HEK293 (cell line): Measurements from ENCODE around the gene MT1F.

Experiments
- CTCF ChIA-PET: fragments of 350-600 bp; formaldehyde crosslinking; extraction: SDS; loops from one replicate; lab custom pipeline; 2021; ENCODE audit warnings: antibody characterized with exemption; lab: Yijun Ruan, JAX
- POLR2A ChIA-PET: fragments of 300-600 bp; formaldehyde crosslinking; extraction: SDS; loops from one replicate; lab custom pipeline; 2020; ENCODE audit warnings: antibody characterized with exemption, inconsistent platforms; lab: Yijun Ruan, JAX
- H3K27ac ChIP-seq: fragments of 200-500 bp; sonication (Bioruptor generic); 2 replicates; pipeline ENCODE4 v1.5.1; 2014; ENCODE audit warnings: low read depth, low read length, control low read depth, inconsistent platforms; ENCODE audit errors: extremely low read depth
- H3K36me3 ChIP-seq, 2 experiments: fragments of 200-500 bp in 1 of 2; sonication (Bioruptor generic) in 1 of 2; 1 replicate in 1 of 2; 2 replicates in 1 of 2; pipeline ENCODE4 v1.5.1; 2014 to 2017; ENCODE audit warnings: inconsistent platforms in 2 of 2, low read length in 2 of 2; ENCODE audit not compliant: control insufficient read depth in 2 of 2, insufficient read depth in 1 of 2
- H3K4me1 ChIP-seq: fragments of 200-500 bp; sonication (Bioruptor generic); 2 replicates; pipeline ENCODE4 v1.5.1; 2014; ENCODE audit warnings: mild to moderate bottlenecking, low read length, inconsistent platforms; ENCODE audit not compliant: control insufficient read depth, insufficient read depth
- H3K4me3 ChIP-seq: 2 replicates; pipeline ENCODE4 v1.5.1; 2011; ENCODE audit warnings: low read depth, mild to moderate bottlenecking, control low read depth, low read length, moderate library complexity
- H3K9me3 ChIP-seq: fragments of 200-500 bp; sonication (Bioruptor generic); 2 replicates; pipeline ENCODE4 v1.5.1; 2014; ENCODE audit warnings: low read depth, low read length, inconsistent platforms; ENCODE audit not compliant: control insufficient read depth, insufficient read depth
- HOXC10 ChIP-seq: sonication (generic); formaldehyde crosslinking; IDR thresholded peaks from 2 replicates; pipeline ENCODE4 v1.8.1; 2023; ENCODE audit warnings: mild to moderate bottlenecking, missing genetic modification reagents
- IKZF3 ChIP-seq: fragments of 450-650 bp; IDR thresholded peaks from 2 replicates; pipeline ENCODE4 v1.5.0; 2018; ENCODE audit warnings: missing biosample characterization, mild to moderate bottlenecking, missing genetic modification characterization, moderate library complexity
- KLF1 ChIP-seq: fragments of 450-650 bp; formaldehyde crosslinking; IDR thresholded peaks from 2 replicates; pipeline ENCODE4 v1.5.1; 2016; ENCODE audit warnings: missing biosample characterization, missing genetic modification characterization
- RBAK ChIP-seq: fragments of 450-650 bp; formaldehyde crosslinking; IDR thresholded peaks from 2 replicates; pipeline ENCODE4 v1.5.1; 2016; ENCODE audit warnings: missing biosample characterization, missing genetic modification characterization
- SETDB1 ChIP-seq: IDR thresholded peaks from one replicate; pipeline ENCODE4 v1.6.1; 2017; ENCODE audit warnings: mild to moderate bottlenecking, low read length, moderate library complexity, mixed read lengths; ENCODE audit not compliant: insufficient read length
- ZFHX2 ChIP-seq: fragments of 450-650 bp; formaldehyde crosslinking; conservative IDR thresholded peaks from 2 replicates; pipeline ENCODE4 v1.5.1; 2016; ENCODE audit warnings: missing biosample characterization, missing genetic modification characterization
- ZNF121 ChIP-seq: fragments of 450-650 bp; formaldehyde crosslinking; IDR thresholded peaks from 2 replicates; pipeline ENCODE4 v1.5.1; 2016; ENCODE audit warnings: missing biosample characterization, missing genetic modification characterization
- ZNF274 ChIP-seq, 2 experiments: fragments of 200-500 bp in 1 of 2; fragments of 450-650 bp in 1 of 2; sonication (Bioruptor generic) in 1 of 2; formaldehyde crosslinking in 1 of 2; IDR thresholded peaks; 2 replicates each; pipeline versions ENCODE4 v1.5.1 to v1.6.1; 2014 to 2016; ENCODE audit warnings: borderline replicate concordance in 1 of 2, inconsistent platforms in 1 of 2, low read length in 1 of 2, missing biosample characterization in 1 of 2, missing genetic modification characterization in 1 of 2
- ZNF394 ChIP-seq: fragments of 450-650 bp; formaldehyde crosslinking; IDR thresholded peaks from 2 replicates; pipeline ENCODE4 v1.5.1; 2016; ENCODE audit warnings: missing biosample characterization, missing genetic modification characterization, mild to moderate bottlenecking, moderate library complexity, borderline replicate concordance
- ZNF501 ChIP-seq: fragments of 450-650 bp; formaldehyde crosslinking; IDR thresholded peaks from 2 replicates; pipeline ENCODE4 v1.5.1; 2016; ENCODE audit warnings: missing biosample characterization, missing genetic modification characterization
- ZNF514 ChIP-seq: fragments of 450-650 bp; formaldehyde crosslinking; IDR thresholded peaks from 2 replicates; pipeline ENCODE4 v1.5.1; 2016; ENCODE audit warnings: missing biosample characterization, missing genetic modification characterization
- ZNF561 ChIP-seq: fragments of 450-650 bp; IDR thresholded peaks from 2 replicates; pipeline ENCODE4 v1.5.1; 2018; ENCODE audit warnings: missing biosample characterization, missing genetic modification characterization, borderline replicate concordance
- ZNF585B ChIP-seq: fragments of 450-650 bp; formaldehyde crosslinking; IDR thresholded peaks from 2 replicates; pipeline ENCODE4 v1.5.1; 2016; ENCODE audit warnings: missing biosample characterization, missing genetic modification characterization
- ZNF600 ChIP-seq: fragments of 450-650 bp; formaldehyde crosslinking; IDR thresholded peaks from 2 replicates; pipeline ENCODE4 v1.5.1; 2016; ENCODE audit warnings: missing biosample characterization, missing genetic modification characterization
- ZNF626 ChIP-seq: fragments of 450-650 bp; sonication (Bioruptor Pico); formaldehyde crosslinking; IDR thresholded peaks from 2 replicates; pipeline ENCODE4 v1.5.1; 2018; ENCODE audit warnings: missing biosample characterization, missing genetic modification characterization, inconsistent platforms
- ZNF768 ChIP-seq: fragments of 450-650 bp; formaldehyde crosslinking; IDR thresholded peaks from 2 replicates; pipeline ENCODE4 v1.5.1; 2018; ENCODE audit warnings: missing biosample characterization, mild to moderate bottlenecking, missing genetic modification characterization
- TF ChIP-seq, protein P1 (sequence below): fragments of 450-650 bp; formaldehyde crosslinking; IDR thresholded peaks from 2 replicates; pipeline ENCODE4 v1.5.1; 2017; ENCODE audit warnings: missing biosample characterization, missing genetic modification characterization
- TF ChIP-seq, protein P2 (sequence below): fragments of 450-650 bp; formaldehyde crosslinking; IDR thresholded peaks from 2 replicates; pipeline ENCODE4 v1.5.1; 2016; ENCODE audit warnings: missing biosample characterization, missing genetic modification characterization
- TF ChIP-seq, protein P3 (sequence below): IDR thresholded peaks from 2 replicates; pipeline ENCODE4 v1.6.1; 2011; ENCODE audit warnings: mild to moderate bottlenecking, low read depth, low read length, borderline replicate concordance
- TF ChIP-seq, protein P4 (sequence below): fragments of 450-650 bp; formaldehyde crosslinking; IDR thresholded peaks from 2 replicates; pipeline ENCODE4 v1.5.1; 2016; ENCODE audit warnings: missing biosample characterization, missing genetic modification characterization
- TF ChIP-seq, protein P5 (sequence below): fragments of 450-650 bp; formaldehyde crosslinking; IDR thresholded peaks from 2 replicates; pipeline ENCODE4; 2016; ENCODE audit warnings: missing biosample characterization, missing genetic modification characterization

The MT1F gene

DNA sequence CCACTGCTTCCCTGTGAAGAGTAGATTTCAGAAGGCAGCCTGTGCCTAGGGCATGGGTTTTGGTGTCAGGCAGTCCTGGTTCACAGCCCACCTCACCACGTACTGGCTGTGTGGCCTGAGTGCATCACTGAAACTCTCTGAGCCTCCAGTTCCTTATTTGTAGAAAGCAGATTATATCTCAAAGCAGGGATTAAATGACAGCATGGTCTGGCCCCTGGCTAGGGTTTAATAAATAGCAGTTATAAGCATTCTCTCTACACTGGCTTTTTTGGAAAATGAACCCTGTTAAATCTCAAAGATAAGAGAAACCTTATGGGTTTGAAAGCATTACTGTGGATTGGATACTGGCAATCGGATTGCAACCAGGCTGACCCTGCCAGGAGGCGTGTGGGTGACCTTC is 28.2 kb upstream of the MT1F start:
- no peaks in the 10 kb centered on the region for H3K9me3 ChIP-seq
- POLR2A ChIA-PET: no interaction called here
- H3K4me3 ChIP-seq: no peak overlapping the region
- no peaks in the 10 kb centered on the region; the same call in 1 of the 2 replicates for H3K4me1 ChIP-seq
- H3K27ac ChIP-seq: no peak overlapping the region
- TF ChIP-seq, protein P1, sequence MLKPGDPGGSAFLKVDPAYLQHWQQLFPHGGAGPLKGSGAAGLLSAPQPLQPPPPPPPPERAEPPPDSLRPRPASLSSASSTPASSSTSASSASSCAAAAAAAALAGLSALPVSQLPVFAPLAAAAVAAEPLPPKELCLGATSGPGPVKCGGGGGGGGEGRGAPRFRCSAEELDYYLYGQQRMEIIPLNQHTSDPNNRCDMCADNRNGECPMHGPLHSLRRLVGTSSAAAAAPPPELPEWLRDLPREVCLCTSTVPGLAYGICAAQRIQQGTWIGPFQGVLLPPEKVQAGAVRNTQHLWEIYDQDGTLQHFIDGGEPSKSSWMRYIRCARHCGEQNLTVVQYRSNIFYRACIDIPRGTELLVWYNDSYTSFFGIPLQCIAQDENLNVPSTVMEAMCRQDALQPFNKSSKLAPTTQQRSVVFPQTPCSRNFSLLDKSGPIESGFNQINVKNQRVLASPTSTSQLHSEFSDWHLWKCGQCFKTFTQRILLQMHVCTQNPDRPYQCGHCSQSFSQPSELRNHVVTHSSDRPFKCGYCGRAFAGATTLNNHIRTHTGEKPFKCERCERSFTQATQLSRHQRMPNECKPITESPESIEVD (tag by site-specific recombination): no peak
- TF ChIP-seq ZNF600 (tag by site-specific recombination): no peak
- TF ChIP-seq, protein P2, sequence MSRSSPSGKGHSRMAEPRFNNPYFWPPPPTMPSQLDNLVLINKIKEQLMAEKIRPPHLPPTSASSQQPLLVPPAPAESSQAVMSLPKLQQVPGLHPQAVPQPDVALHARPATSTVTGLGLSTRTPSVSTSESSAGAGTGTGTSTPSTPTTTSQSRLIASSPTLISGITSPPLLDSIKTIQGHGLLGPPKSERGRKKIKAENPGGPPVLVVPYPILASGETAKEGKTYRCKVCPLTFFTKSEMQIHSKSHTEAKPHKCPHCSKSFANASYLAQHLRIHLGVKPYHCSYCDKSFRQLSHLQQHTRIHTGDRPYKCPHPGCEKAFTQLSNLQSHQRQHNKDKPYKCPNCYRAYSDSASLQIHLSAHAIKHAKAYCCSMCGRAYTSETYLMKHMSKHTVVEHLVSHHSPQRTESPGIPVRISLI (tag by site-specific recombination): no peak
- TF ChIP-seq ZNF561 (tag by site-specific recombination): no peak
- TF ChIP-seq HOXC10 (CRISPR knock-in tag): no peak
- TF ChIP-seq ZNF626: no peak
- TF ChIP-seq, protein P3, sequence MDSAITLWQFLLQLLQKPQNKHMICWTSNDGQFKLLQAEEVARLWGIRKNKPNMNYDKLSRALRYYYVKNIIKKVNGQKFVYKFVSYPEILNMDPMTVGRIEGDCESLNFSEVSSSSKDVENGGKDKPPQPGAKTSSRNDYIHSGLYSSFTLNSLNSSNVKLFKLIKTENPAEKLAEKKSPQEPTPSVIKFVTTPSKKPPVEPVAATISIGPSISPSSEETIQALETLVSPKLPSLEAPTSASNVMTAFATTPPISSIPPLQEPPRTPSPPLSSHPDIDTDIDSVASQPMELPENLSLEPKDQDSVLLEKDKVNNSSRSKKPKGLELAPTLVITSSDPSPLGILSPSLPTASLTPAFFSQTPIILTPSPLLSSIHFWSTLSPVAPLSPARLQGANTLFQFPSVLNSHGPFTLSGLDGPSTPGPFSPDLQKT: no peak
- TF ChIP-seq, protein P4, sequence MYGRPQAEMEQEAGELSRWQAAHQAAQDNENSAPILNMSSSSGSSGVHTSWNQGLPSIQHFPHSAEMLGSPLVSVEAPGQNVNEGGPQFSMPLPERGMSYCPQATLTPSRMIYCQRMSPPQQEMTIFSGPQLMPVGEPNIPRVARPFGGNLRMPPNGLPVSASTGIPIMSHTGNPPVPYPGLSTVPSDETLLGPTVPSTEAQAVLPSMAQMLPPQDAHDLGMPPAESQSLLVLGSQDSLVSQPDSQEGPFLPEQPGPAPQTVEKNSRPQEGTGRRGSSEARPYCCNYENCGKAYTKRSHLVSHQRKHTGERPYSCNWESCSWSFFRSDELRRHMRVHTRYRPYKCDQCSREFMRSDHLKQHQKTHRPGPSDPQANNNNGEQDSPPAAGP (tag by site-specific recombination): no peak
- no peak for TF ChIP-seq ZNF501
- TF ChIP-seq ZNF274 (IDR thresholded peaks at IDR 0.05; ENCODE audit: low read length): no peak
- TF ChIP-seq ZNF274 (tag by site-specific recombination; IDR thresholded peaks at IDR 0.05; ENCODE audit: borderline replicate concordance): no peak
- TF ChIP-seq ZNF121: no peak
- no peaks in the 10 kb centered on the region for H3K36me3 ChIP-seq
- CTCF ChIA-PET: no interaction called here

DNA sequence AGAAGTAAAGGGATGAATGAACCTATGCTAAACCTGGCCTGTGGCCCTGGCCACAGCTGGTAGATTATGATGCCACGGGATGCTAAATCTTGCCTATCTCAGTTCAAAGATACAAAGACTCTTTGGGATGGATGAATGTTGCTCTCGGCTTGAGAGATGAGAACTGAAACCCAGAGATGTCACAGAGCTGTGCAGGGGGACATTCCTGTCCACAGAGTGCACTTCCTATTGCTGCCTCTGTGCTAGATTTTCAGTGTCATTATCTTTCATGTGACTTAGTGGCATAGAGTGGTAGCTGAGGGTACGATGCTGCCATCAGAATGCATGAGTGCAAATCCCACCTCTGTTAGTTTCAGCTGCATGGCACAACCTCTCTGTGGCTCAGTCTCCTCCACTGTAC is 27.6 kb upstream of the MT1F start:
- TF ChIP-seq, protein P5, sequence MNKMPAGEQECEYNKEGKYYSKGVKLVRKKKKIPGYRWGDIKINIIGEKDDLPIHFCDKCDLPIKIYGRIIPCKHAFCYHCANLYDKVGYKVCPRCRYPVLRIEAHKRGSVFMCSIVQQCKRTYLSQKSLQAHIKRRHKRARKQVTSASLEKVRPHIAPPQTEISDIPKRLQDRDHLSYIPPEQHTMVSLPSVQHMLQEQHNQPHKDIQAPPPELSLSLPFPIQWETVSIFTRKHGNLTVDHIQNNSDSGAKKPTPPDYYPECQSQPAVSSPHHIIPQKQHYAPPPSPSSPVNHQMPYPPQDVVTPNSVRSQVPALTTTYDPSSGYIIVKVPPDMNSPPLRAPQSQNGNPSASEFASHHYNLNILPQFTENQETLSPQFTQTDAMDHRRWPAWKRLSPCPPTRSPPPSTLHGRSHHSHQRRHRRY (tag by site-specific recombination): no peak
- TF ChIP-seq ZNF768 (tag by site-specific recombination) (0 out of 2 replicates have a peak, but pooled peaks have one; percentile 17), ZNF514 (tag by site-specific recombination) (no peak), ZNF585B (tag by site-specific recombination) (no peak)
- no peaks in the 10 kb centered on the region for H3K36me3 ChIP-seq
- H3K4me1 ChIP-seq: no peaks in the 10 kb centered on the region; the same call in 1 of the 2 replicates
- no peak overlapping the region for H3K27ac ChIP-seq
- ChIA-PET POLR2A (interaction anchor here (1.0 kb wide), 1 partner anchor 22 kb away, joined by 3 read pairs; the partner anchor contains the start of gene MT2A), CTCF (interaction anchor here (1.1 to 1.5 kb wide), 2 partner anchors 53 to 72 kb away, joined by 4 to 6 read pairs; no protein-coding TSS in a partner anchor)
- H3K4me3 ChIP-seq: no peak overlapping the region
- H3K9me3 ChIP-seq: no peaks in the 10 kb centered on the region

DNA sequence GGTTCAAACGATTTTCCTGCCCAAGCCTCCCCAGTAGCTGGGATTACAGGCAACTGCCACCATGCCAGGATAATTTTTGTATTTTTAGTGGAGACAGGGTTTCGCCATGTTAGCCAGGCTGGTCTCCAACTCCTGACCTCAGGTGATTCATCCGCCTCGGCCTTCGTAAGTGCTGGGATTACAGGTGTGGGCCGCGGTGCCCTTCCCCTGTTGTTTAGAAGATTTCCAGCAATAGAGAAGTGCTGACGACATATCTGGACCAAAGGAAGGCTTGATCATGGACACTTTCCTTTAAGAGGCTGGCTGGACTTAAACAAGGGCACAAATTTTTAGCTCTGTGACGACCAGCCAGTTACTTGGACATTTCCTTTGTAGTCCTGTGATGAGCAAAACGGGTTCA is 26.6 kb upstream of the MT1F start:
- TF ChIP-seq ZNF394 (no peak), SETDB1 (no peak), RBAK (tag by site-specific recombination) (no peak), ZFHX2 (tag by site-specific recombination) (no peak), KLF1 (tag by site-specific recombination) (no peak), IKZF3 (no peak)
- POLR2A ChIA-PET: interaction anchor here (1.0 kb wide), 1 partner anchor 23 kb away, joined by 3 read pairs; the partner anchor contains the start of gene MT2A

More for the DNA sequence above, 26.6 kb upstream of the MT1F start:
- no peaks in the 10 kb centered on the region; the same call in 1 of the 2 replicates for H3K4me1 ChIP-seq
- no peak overlapping the region for H3K4me3 ChIP-seq
- no peak overlapping the region for H3K27ac ChIP-seq
- no peaks in the 10 kb centered on the region for H3K9me3 ChIP-seq
- CTCF ChIA-PET: interaction anchor here (0.6 to 1.5 kb wide), 2 partner anchors 54 to 184 kb away, joined by 3 to 6 read pairs; no protein-coding TSS in a partner anchor
- H3K36me3 ChIP-seq: no peaks in the 10 kb centered on the region
